ENCODE data around the gene NHERF1. TPM values are rescaled to one million over a fixed set of nuclear protein-coding genes. Genes with fewer than 3 reads are reported as not detected.

The NHERF1 gene
- total and polyA plus RNA-seq, 2 of the 13 experiments (the other 11 are each of a cell fraction or from before 2014, with no cell fraction given): 169 to 269 TPM

GRCh38 chr17:74763565-74764387 lies 15.3 kb downstream of the NHERF1 start (continued):
- peak; percentile 16; the same call in 1 of the 2 replicates for TF ChIP-seq FOXC1 (CRISPR knock-in tag; IDR thresholded peaks at IDR 0.05; ENCODE audit: borderline replicate concordance)
- no peak for TF ChIP-seq BATF2 (CRISPR knock-in tag; IDR thresholded peaks at IDR 0.05)
- no peak for TF ChIP-seq ZNF562 (CRISPR knock-in tag; IDR thresholded peaks at IDR 0.05; ENCODE audit: borderline replicate concordance)

DNA sequence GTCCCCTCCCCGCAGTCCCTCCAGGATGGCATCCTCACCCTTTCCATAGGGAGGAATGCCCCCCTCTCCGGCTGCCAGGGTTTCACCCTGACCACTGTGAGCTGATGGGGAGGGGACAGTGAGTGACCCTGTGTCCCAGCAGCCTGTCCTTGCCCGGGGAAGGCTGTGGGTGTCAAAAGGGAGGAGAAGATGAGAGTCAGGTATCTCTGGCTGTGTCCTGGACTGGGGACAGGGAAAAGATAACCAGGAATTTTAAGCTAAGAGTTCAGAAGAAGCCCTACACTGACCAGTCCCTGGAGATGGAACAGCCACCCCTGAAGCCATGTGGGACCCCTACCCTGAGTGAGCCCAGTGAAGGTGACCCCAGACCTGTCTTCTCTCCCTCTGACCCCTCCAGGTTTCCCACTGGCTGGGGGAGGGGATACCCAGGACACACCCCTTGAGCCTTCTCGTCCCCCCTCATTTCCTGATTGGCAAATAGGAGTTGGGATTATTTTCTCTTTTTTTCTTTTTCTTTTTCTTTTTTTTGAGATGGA lies 16.4 kb downstream of the NHERF1 start:
- no peaks in the 10 kb centered on the region for H3K27me3 ChIP-seq (ENCODE audit: control insufficient read depth in 1 of 2, insufficient read depth in 2 of 2, low read length in 2 of 2)
- no TSS peak for BruUV-seq (replicated peaks)
- intact Hi-C loops (cut with micrococcal nuclease; ENCODE audit: unreplicated experiment): no loop called here

More for the DNA sequence above, 16.4 kb downstream of the NHERF1 start:
- Histone ChIP-seq H3K9me3 (ENCODE audit: low read length) (no peaks in the 10 kb centered on the region), H4K20me1 (ENCODE audit: insufficient read depth, low read length) (peaks cover 41% of the 10 kb centered on the region), H3K79me2 (ENCODE audit: insufficient read depth, low read length) (peaks cover 61% of the 10 kb centered on the region), H3K36me3 (replicated peaks in 1 of 2; ENCODE audit: control insufficient read depth in 1 of 2, insufficient read depth in 2 of 2, low read length in 2 of 2) (peaks cover 24 to 50% of the 10 kb centered on the region in 2 experiments), H2AFZ (ENCODE audit: low read length) (no peak overlapping the region), H3K4me1 (ENCODE audit: insufficient read depth, low read length) (peaks cover 99% of the 10 kb centered on the region), H3K4me2 (ENCODE audit: low read depth, low read length) (peak overlapping the region; percentile 92), H3K4me3 (replicated peaks in 1 of 3; ENCODE audit: insufficient read depth in 1 of 3, low read depth in 2 of 3, low read length in 3 of 3) (peak overlapping the region in 1 of 3 experiments; percentile 71; a peak in 1 of 6 replicates), H3K27ac (ENCODE audit: extremely low read length, insufficient read depth, low read length) (peak overlapping the region; percentile 87), H3K9ac (ENCODE audit: insufficient read depth, low read depth, low read length) (peak overlapping the region; percentile 67)
- in situ Hi-C loops (cut with HindIII; ENCODE audit: extremely low pct_ligation_motif_present, low pct_unique_long_range_greater_than_20kb): no loop called here
- ATAC-seq (peak; percentile 2; the same call in 2 of the 3 replicates), FAIRE-seq (no peak), DNase-seq (ENCODE audit: low spot score) (no peak)
- TF ChIP-seq SP5 (CRISPR knock-in tag; IDR thresholded peaks at IDR 0.05; ENCODE audit: borderline replicate concordance, low read depth) (peak; percentile 34; the same call in 1 of the 2 replicates), ZFP41 (CRISPR knock-in tag; IDR thresholded peaks at IDR 0.05; ENCODE audit: borderline replicate concordance) (no peak), MXD3 (CRISPR knock-in tag; IDR thresholded peaks at IDR 0.05) (0 out of 2 replicates have a peak, but pooled peaks have one; percentile 2), RBM22 (optimal IDR thresholded peaks at IDR 0.05; ENCODE audit: low read length) (peak; percentile 76)
- WGBS (ENCODE audit: low lambda C conversion rate): 57% methylated on average over 3 of the region's 4 CpGs
- POLR2A ChIA-PET: interaction anchor here (1.0 to 29.3 kb wide), 6 partner anchors 4 to 108 kb away, joined by 3 to 1459 read pairs (median 37); partner anchors contain the start of genes FDXR, NAT9, NHERF1 and RAB37
- CTCF ChIA-PET (ENCODE audit: low intra/inter-chr PET ratio, low total read pairs): no interaction called here
